OCI-LY1 (cell line): ENCODE data around the gene TMEM161A.

Source experiments
- CTCF ChIP-seq: fragments of 200-600 bp; sonication (generic), shearing (Covaris generic); IDR thresholded peaks from 2 replicates; pipeline ENCODE4 v1.5.1; 2017; ENCODE audit warnings: mild to moderate bottlenecking, antibody characterized with exemption, low read length, moderate library complexity, mixed read lengths
- EZH2 ChIP-seq: fragments of 200-600 bp; sonication (generic), shearing (Covaris generic); IDR thresholded peaks from 2 replicates; pipeline ENCODE4 v1.8.0; 2017; ENCODE audit warnings: borderline replicate concordance, mixed run types, mild to moderate bottlenecking, antibody characterized with exemption, low read length, moderate library complexity, mixed read lengths

- TF ChIP-seq CTCF (no peak), EZH2 (no peak)
These were observed 41.3 kb downstream of the TMEM161A start for GRCh38 chr19:19096641-19097627.
